NT2/D1 (cell line): Measurements from ENCODE around the gene ANKLE2.
"Not testable (repeated sequence)": the region's sequence is repeated elsewhere in the genome, so short reads cannot be mapped to it uniquely, and the experiment has no call there.

ENCODE experiments used
- SUZ12 ChIP-seq: IDR thresholded peaks from 2 replicates; pipeline ENCODE4 v1.6.1; 2011; ENCODE audit not compliant: insufficient read length, insufficient read depth; ENCODE audit errors: extremely low read depth
- YY1 ChIP-seq: IDR thresholded peaks from 2 replicates; pipeline ENCODE4 v1.6.1; 2011; ENCODE audit not compliant: insufficient read length, insufficient read depth
- ZNF274 ChIP-seq: IDR thresholded peaks from 2 replicates; pipeline ENCODE4 v1.6.1; 2011; ENCODE audit warnings: mild to moderate bottlenecking, low read depth, low read length

- TF ChIP-seq ZNF274, YY1, SUZ12: not testable (repeated sequence)
These were observed 30.3 kb upstream of the ANKLE2 start for GRCh38 chr12:132791940-132792339.
